Smooth muscle cell (in vitro differentiated cells): Measurements from ENCODE around the gene RNF14. TPM values are rescaled to one million over a fixed set of nuclear protein-coding genes. Genes with fewer than 3 reads are reported as not detected.
A peak's percentile ranks its signal among the peaks of the same experiment; 100 is the strongest.

Experiments used
- DNase-seq: peaks from one replicate; lab custom pipeline; 2025; ENCODE audit not compliant: unreplicated experiment; lab: John Stamatoyannopoulos, UW
- H2AFZ ChIP-seq: fragments of 200-600 bp; sonication (generic); 2 replicates; pipeline ENCODE4 v1.6.0; 2016; ENCODE audit warnings: antibody characterized with exemption, low read depth, mild to moderate bottlenecking
- H3F3A ChIP-seq: fragments of 200-600 bp; sonication (generic); 2 replicates; pipeline ENCODE4 v1.6.0; 2017; ENCODE audit warnings: antibody characterized with exemption, low read depth
- H3K27ac ChIP-seq: fragments of 200-600 bp; sonication (generic); 2 replicates; pipeline ENCODE4 v1.5.1; 2016; ENCODE audit warnings: low read depth, mild to moderate bottlenecking
- H3K27me3 ChIP-seq: fragments of 200-600 bp; sonication (generic); 2 replicates; pipeline ENCODE4 v1.6.1; 2016; ENCODE audit warnings: low read depth, mild to moderate bottlenecking
- H3K36me3 ChIP-seq: fragments of 200-600 bp; sonication (generic); 2 replicates; pipeline ENCODE4 v1.5.1; 2016; ENCODE audit warnings: low read depth
- H3K4me1 ChIP-seq: fragments of 200-600 bp; sonication (generic); 2 replicates; pipeline ENCODE4 v1.5.1; 2016; ENCODE audit warnings: low read depth
- H3K4me2 ChIP-seq: fragments of 200-600 bp; sonication (generic); 2 replicates; pipeline ENCODE4 v1.6.0; 2016; ENCODE audit warnings: mild to moderate bottlenecking
- H3K4me3 ChIP-seq: fragments of 200-600 bp; sonication (generic); 2 replicates; pipeline ENCODE4 v1.5.1; 2016; ENCODE audit warnings: mild to moderate bottlenecking
- H3K79me2 ChIP-seq: fragments of 200-600 bp; sonication (generic); 2 replicates; pipeline ENCODE4 v1.6.0; 2016; ENCODE audit warnings: low read depth, mild to moderate bottlenecking
- H3K9ac ChIP-seq: fragments of 200-600 bp; sonication (generic); 2 replicates; pipeline ENCODE4 v1.6.0; 2016; ENCODE audit warnings: low read depth
- H3K9me3 ChIP-seq: fragments of 200-600 bp; sonication (generic); replicated peaks from 2 replicates; pipeline ENCODE4 v1.5.1; 2016; ENCODE audit warnings: low read depth
- H4K20me1 ChIP-seq: fragments of 200-600 bp; sonication (generic); 2 replicates; pipeline ENCODE4 v1.6.0; 2016; ENCODE audit warnings: low read depth
- CTCF ChIP-seq: fragments of 200-600 bp; sonication (generic); IDR thresholded peaks from 2 replicates; pipeline ENCODE4 v1.5.1; 2017; ENCODE audit warnings: borderline replicate concordance, mild to moderate bottlenecking, antibody characterized with exemption; ENCODE audit not compliant: insufficient read depth, poor library complexity, severe bottlenecking
- WGBS: methylation state at CpG from one replicate; pipeline ENCODE4 v1.1.7; 2016; ENCODE audit warnings: low lambda C conversion rate; 5-methylcytosine and 5-hydroxymethylcytosine counted together
- polyA plus RNA-seq: library from polyadenylated mRNA; unstranded; fragments of >200 nt; fragmentation: Nextera tagmentation; extraction: Ambion mirVana; gene quantifications from 2 replicates; pipeline ENCODE4 v1.2.1, GENCODE V29; 2016
- total RNA-seq: library from RNA; depleted of rRNA; stranded (reverse); fragments of >200 nt; gene quantifications from 2 replicates; pipeline ENCODE4 v1.2.3, GENCODE V29; 2014

The RNF14 gene
- total and polyA plus RNA-seq, 2 experiments from 2014 or later = 43.8 to 76.4 TPM

- H3K4me2 ChIP-seq = no peak within 1 kb of the TSS
- H2AFZ ChIP-seq = no peak within 1 kb of the TSS
- H4K20me1 ChIP-seq = no peaks in the 10 kb centered on the region
- no peak within 1 kb of the TSS for H3K4me3 ChIP-seq
- no peaks in the 10 kb centered on the region for H3K36me3 ChIP-seq
- H3K9ac ChIP-seq = no peak within 1 kb of the TSS
- no peaks in the 10 kb centered on the region for H3K9me3 ChIP-seq
- no peaks in the 10 kb centered on the region for H3K4me1 ChIP-seq
- WGBS = 27% methylated on average over 7 of the region's 7 CpGs
- H3F3A ChIP-seq = no peaks in the 10 kb centered on the region
- DNase-seq = no peak
- H3K27me3 ChIP-seq = no peaks in the 10 kb centered on the region
- no peak for TF ChIP-seq CTCF
- H3K79me2 ChIP-seq = no peaks in the 10 kb centered on the region
- no peak within 1 kb of the TSS for H3K27ac ChIP-seq
Measured at GRCh38 chr5:141958113-141958512, 10.8 kb upstream of the RNF14 start, which contains the start of gene PCDH12. TSS of gene PCDH12 (minus strand) at chr5:141958202. CDS start at chr5:141957851, 351 bp downstream.

- Histone ChIP-seq H3K4me1 (no peaks in the 10 kb centered on the region), H3K36me3 (no peaks in the 10 kb centered on the region), H3K9ac (no peak overlapping the region), H2AFZ (no peak overlapping the region), H3K27ac (no peak overlapping the region), H3K9me3 (no peaks in the 10 kb centered on the region), H3K79me2 (no peaks in the 10 kb centered on the region), H3K4me2 (no peak overlapping the region), H4K20me1 (no peaks in the 10 kb centered on the region), H3K27me3 (no peaks in the 10 kb centered on the region), H3F3A (no peaks in the 10 kb centered on the region), H3K4me3 (no peak overlapping the region)
- 81% methylated on average over 8 of the region's 8 CpGs for WGBS
- TF ChIP-seq CTCF = no peak
- no peak for DNase-seq
Measured at GRCh38 chr5:141958546-141959172, 10.2 kb upstream of the RNF14 start.

- no peak overlapping the region for H3K27ac ChIP-seq
- H2AFZ ChIP-seq = no peak overlapping the region
- H3K4me1 ChIP-seq = no peaks in the 10 kb centered on the region
- 65% methylated on average over 10 of the region's 10 CpGs for WGBS
- H3K36me3 ChIP-seq = no peaks in the 10 kb centered on the region
- no peaks in the 10 kb centered on the region for H4K20me1 ChIP-seq
- H3K4me3 ChIP-seq = no peak overlapping the region
- no peaks in the 10 kb centered on the region for H3K27me3 ChIP-seq
- DNase-seq = no peak
- H3F3A ChIP-seq = no peaks in the 10 kb centered on the region
- no peaks in the 10 kb centered on the region for H3K79me2 ChIP-seq
- no peak overlapping the region for H3K9ac ChIP-seq
- no peak overlapping the region for H3K4me2 ChIP-seq
- no peaks in the 10 kb centered on the region for H3K9me3 ChIP-seq
- TF ChIP-seq CTCF = peak; percentile 36
Measured at GRCh38 chr5:141960018-141960417, 8.9 kb upstream of the RNF14 start.
